Measurements from ENCODE around the gene MATK.

MATK gene

GRCh38 chr19:3738477-3739220, 47.5 kb downstream of the MATK start:
- TF ChIP-seq, protein P1, sequence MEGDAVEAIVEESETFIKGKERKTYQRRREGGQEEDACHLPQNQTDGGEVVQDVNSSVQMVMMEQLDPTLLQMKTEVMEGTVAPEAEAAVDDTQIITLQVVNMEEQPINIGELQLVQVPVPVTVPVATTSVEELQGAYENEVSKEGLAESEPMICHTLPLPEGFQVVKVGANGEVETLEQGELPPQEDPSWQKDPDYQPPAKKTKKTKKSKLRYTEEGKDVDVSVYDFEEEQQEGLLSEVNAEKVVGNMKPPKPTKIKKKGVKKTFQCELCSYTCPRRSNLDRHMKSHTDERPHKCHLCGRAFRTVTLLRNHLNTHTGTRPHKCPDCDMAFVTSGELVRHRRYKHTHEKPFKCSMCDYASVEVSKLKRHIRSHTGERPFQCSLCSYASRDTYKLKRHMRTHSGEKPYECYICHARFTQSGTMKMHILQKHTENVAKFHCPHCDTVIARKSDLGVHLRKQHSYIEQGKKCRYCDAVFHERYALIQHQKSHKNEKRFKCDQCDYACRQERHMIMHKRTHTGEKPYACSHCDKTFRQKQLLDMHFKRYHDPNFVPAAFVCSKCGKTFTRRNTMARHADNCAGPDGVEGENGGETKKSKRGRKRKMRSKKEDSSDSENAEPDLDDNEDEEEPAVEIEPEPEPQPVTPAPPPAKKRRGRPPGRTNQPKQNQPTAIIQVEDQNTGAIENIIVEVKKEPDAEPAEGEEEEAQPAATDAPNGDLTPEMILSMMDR (IDR thresholded peaks at IDR 0.05; ENCODE audit: low read depth, low read length) = no peak
- no peak for DNase-seq (ENCODE audit: extremely low read depth, low read depth)

- no peak for DNase-seq (ENCODE audit: extremely low read depth, low read depth)
- TF ChIP-seq, protein P1 (IDR thresholded peaks at IDR 0.05; ENCODE audit: low read depth, low read length) = no peak
These were observed 48.5 kb downstream of the MATK start for GRCh38 chr19:3737487-3738205.

- TF ChIP-seq, protein P1 (IDR thresholded peaks at IDR 0.05; ENCODE audit: low read depth, low read length) = no peak
- DNase-seq (ENCODE audit: extremely low read depth, low read depth) = no peak
These were observed 50.0 kb downstream of the MATK start for GRCh38 chr19:3736106-3736724.

GRCh38 chr19:3734310-3734600, 51.9 kb downstream of the MATK start:
- no peak for DNase-seq (ENCODE audit: extremely low read depth, low read depth)
- TF ChIP-seq, protein P1 (IDR thresholded peaks at IDR 0.05; ENCODE audit: low read depth, low read length) = no peak

GRCh38 chr19:3733549-3734309, 52.5 kb downstream of the MATK start:
- TF ChIP-seq, protein P1 (IDR thresholded peaks at IDR 0.05; ENCODE audit: low read depth, low read length) = no peak
- DNase-seq (ENCODE audit: extremely low read depth, low read depth) = no peak

DNA sequence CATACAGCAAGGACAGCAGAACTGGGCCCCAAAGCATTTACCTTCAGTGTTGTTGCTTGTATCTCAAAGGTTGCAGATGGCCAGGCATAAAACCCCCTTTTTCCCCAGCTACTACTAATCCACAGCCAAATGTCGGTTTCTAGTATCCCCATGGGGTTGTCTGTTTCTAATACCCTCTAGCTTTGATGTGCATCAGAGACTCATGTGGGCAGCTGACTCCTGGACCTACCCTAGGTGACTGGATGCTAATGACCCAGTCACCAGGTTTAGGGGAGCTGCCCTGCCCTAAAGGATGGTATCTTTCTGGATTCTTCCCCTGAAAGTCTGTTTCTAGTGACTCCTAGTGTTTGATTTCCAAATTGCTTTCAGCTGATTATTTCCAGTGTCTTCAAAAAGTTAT, 54.1 kb downstream of the MATK start:
- no peak for DNase-seq (ENCODE audit: extremely low read depth, low read depth)
- TF ChIP-seq, protein P1 (IDR thresholded peaks at IDR 0.05; ENCODE audit: low read depth, low read length) = no peak

All from AG09319 (cell line).